ENCODE results near the gene CLCN2.

DNA sequence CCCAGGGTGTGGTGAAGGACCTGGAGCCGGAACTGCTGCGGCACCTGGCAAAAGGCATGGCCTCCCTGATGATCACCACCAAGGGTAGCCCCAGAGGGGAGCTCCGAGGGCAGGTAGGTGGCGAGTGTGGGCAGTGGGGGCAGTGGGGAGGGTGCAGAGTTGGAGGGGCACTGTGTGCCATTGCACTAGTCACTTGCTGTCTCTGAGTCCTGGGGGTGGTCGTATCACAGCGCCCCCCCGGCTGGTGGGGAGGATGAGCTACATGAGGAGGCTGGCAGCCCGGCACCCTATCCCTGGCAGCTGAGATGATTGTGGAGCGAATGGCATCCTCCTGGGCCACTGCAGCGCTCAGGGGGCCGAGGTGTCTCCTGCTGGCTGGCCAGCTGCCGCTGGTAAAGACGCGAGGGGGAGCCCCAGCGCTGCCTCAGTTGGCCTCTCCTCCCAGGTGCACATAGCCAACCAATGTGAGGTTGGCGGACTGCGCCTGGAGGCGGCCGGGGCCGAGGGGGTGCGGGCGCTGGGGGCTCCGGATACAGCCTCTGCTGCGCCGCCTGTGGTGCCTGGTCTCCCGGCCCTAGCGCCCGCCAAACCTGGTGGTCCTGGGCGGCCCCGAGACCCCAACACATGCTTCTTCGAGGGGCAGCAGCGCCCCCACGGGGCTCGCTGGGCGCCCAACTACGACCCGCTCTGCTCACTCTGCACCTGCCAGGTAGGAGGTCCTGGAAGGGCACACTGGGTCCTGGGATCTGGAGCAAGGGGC, 24.8 kb upstream of the CLCN2 start:
- TF ChIP-seq, protein P1, sequence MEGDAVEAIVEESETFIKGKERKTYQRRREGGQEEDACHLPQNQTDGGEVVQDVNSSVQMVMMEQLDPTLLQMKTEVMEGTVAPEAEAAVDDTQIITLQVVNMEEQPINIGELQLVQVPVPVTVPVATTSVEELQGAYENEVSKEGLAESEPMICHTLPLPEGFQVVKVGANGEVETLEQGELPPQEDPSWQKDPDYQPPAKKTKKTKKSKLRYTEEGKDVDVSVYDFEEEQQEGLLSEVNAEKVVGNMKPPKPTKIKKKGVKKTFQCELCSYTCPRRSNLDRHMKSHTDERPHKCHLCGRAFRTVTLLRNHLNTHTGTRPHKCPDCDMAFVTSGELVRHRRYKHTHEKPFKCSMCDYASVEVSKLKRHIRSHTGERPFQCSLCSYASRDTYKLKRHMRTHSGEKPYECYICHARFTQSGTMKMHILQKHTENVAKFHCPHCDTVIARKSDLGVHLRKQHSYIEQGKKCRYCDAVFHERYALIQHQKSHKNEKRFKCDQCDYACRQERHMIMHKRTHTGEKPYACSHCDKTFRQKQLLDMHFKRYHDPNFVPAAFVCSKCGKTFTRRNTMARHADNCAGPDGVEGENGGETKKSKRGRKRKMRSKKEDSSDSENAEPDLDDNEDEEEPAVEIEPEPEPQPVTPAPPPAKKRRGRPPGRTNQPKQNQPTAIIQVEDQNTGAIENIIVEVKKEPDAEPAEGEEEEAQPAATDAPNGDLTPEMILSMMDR (IDR thresholded peaks at IDR 0.05; ENCODE audit: low read depth, low read length) = no peak
- TF ChIP-seq, protein P2, sequence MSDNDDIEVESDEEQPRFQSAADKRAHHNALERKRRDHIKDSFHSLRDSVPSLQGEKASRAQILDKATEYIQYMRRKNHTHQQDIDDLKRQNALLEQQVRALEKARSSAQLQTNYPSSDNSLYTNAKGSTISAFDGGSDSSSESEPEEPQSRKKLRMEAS (IDR thresholded peaks at IDR 0.05; ENCODE audit: low read depth, low read length) = no peak

All from NB4 (cell line).